ENCODE measurements around the gene HFE.
"Not testable (repeated sequence)": the region's sequence is repeated elsewhere in the genome, so short reads cannot be mapped to it uniquely, and the experiment has no call there.

HFE gene

GRCh38 chr6:26113570-26113969 is 26.3 kb downstream of the HFE start:
- DNase-seq (ENCODE audit: low read depth) = no peak

GRCh38 chr6:26115226-26115625 is 28.0 kb downstream of the HFE start:
- DNase-seq (ENCODE audit: low read depth) = no peak

GRCh38 chr6:26116267-26116666 is 29.0 kb downstream of the HFE start:
- DNase-seq (ENCODE audit: low read depth) = no peak

GRCh38 chr6:26118999-26119398 is 31.8 kb downstream of the HFE start:
- DNase-seq (ENCODE audit: low read depth) = peak; percentile 38

GRCh38 chr6:26120115-26120514 is 32.9 kb downstream of the HFE start:
- not testable (repeated sequence) for DNase-seq (ENCODE audit: low read depth)

GRCh38 chr6:26120807-26121140 is 33.5 kb downstream of the HFE start:
- no peak for DNase-seq (ENCODE audit: low read depth)

- DNase-seq (ENCODE audit: low read depth) = peak; percentile 59
These were observed 34.1 kb downstream of the HFE start for GRCh38 chr6:26121141-26122004.

- DNase-seq (ENCODE audit: low read depth) = no peak
These were observed 34.8 kb downstream of the HFE start for GRCh38 chr6:26122005-26122388.

- no peak for DNase-seq (ENCODE audit: low read depth)
These were observed 35.2 kb downstream of the HFE start for GRCh38 chr6:26122402-26122792.

- peak; percentile 99 for DNase-seq (ENCODE audit: low read depth)
These were observed 35.8 kb downstream of the HFE start for GRCh38 chr6:26122793-26123674.

- DNase-seq (ENCODE audit: low read depth) = no peak
These were observed 36.4 kb downstream of the HFE start for GRCh38 chr6:26123675-26123946.

GRCh38 chr6:26123947-26124780 is 36.9 kb downstream of the HFE start:
- DNase-seq (ENCODE audit: low read depth) = peak; percentile 100

- no peak for DNase-seq (ENCODE audit: low read depth)
These were observed 37.8 kb downstream of the HFE start for GRCh38 chr6:26124781-26125685.

- DNase-seq (ENCODE audit: low read depth) = peak; percentile 56
These were observed 39.4 kb downstream of the HFE start for GRCh38 chr6:26126394-26127235.

GRCh38 chr6:26128013-26128771 is 41.0 kb downstream of the HFE start:
- no peak for DNase-seq (ENCODE audit: low read depth)

GRCh38 chr6:26129656-26130055 is 42.4 kb downstream of the HFE start:
- peak; percentile 43 for DNase-seq (ENCODE audit: low read depth)

GRCh38 chr6:26130581-26131249 is 43.5 kb downstream of the HFE start:
- DNase-seq (ENCODE audit: low read depth) = no peak

GRCh38 chr6:26131618-26132017 is 44.4 kb downstream of the HFE start:
- no peak for DNase-seq (ENCODE audit: low read depth)

- no peak for DNase-seq (ENCODE audit: low read depth)
These were observed 46.5 kb downstream of the HFE start for GRCh38 chr6:26133730-26134129.

Data from iris pigment epithelial cell (primary cell).